Measurements from ENCODE around the gene FHIT. TPM values are rescaled to one million over a fixed set of nuclear protein-coding genes. Genes with fewer than 3 reads are reported as not detected.

The FHIT gene
- total RNA-seq, 1 donor, result 16.9 TPM

DNA sequence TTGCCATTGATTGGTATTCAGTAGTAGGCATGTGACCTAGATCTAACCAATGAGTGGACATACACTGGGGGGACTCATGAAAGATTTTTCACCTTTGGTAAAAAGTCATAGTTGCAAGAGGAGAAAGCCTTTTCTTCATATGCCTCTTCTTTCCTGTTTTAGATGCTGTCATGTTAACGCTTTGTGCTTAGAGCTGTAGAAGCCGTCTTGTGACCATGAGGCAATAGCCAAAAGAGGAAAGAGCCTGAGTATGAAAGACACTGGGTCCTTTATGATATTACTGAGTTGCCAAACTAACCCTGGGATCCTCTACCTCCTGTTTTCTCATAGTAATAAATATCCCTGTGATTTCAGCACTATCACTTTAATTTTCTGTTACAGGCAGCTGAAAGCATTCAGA, 396.0 kb downstream of the FHIT start:
- H3K4me3 ChIP-seq (ENCODE audit: low read length), result no peak overlapping the region
- H3K27me3 ChIP-seq (ENCODE audit: insufficient read depth, low read length), result no peaks in the 10 kb centered on the region
- no peaks in the 10 kb centered on the region for H3K9me3 ChIP-seq (ENCODE audit: low read depth, low read length)
- peaks cover 28% of the 10 kb centered on the region for H3K4me1 ChIP-seq (ENCODE audit: insufficient read depth, low read length)

DNA sequence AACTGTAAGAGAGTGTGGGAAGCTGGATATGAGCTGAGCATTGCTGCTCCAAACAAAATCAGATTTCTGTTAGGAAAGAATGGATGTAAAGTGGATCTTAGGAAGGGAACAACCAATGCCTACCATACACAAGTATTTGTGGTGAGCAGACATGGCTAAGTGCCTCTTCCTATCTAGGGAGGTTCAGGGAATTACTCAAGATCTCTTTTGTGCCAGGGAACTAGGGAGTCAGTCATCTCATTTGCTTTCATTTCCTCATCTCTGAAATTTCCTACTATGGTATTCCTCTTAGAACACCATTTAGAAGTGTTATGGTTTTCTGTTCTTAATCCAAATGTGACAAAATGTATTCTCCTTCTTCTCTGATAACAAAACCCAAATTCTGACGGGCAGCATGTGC, 396.5 kb downstream of the FHIT start:
- Histone ChIP-seq H3K4me3 (ENCODE audit: low read length) (no peak overlapping the region), H3K4me1 (ENCODE audit: insufficient read depth, low read length) (peaks cover 28% of the 10 kb centered on the region), H3K9me3 (ENCODE audit: low read depth, low read length) (no peaks in the 10 kb centered on the region), H3K27me3 (ENCODE audit: insufficient read depth, low read length) (no peaks in the 10 kb centered on the region)

DNA sequence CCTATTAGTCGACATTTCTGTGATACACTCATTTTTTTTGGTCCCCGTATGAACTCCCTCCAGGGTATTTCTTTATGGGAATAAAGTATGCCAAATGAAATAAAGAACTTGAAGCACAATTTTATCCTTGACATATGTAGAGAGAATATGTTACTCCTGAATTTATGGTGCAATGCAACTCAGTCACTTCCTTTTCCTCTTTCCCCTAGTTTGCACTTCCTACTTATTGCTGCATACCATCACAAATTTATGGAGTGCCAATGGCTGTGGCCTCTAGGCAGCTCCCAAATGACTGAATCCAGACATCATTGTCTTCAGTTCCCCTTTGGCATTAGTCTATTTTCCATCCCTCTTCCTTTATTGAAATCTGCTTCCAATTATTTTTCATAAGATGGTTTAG, 403.5 kb downstream of the FHIT start:
- no peaks in the 10 kb centered on the region for H3K9me3 ChIP-seq (ENCODE audit: low read depth, low read length)
- H3K4me3 ChIP-seq (ENCODE audit: low read length), result no peak overlapping the region
- no peaks in the 10 kb centered on the region for H3K27me3 ChIP-seq (ENCODE audit: insufficient read depth, low read length)

DNA sequence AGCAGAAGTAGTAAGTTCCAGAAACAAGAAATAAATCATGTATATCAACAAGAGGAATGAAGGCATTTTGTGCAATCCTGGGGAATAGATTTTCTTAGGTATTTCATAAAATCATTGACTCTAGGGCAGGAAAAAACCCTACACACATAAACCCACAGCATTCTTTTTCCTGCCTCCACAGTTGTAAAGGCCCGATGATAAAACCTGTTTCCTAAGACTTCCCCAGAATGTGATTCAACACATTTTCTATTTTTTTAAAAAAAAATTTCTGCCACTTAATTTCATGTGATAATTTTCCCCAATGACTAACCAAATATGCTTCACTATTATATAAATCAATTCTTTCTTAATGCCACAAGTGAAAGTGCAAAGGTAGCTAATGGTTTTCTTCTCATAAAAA, 407.0 kb downstream of the FHIT start:
- Histone ChIP-seq H3K9me3 (ENCODE audit: low read depth, low read length) (no peaks in the 10 kb centered on the region), H3K27me3 (ENCODE audit: insufficient read depth, low read length) (no peaks in the 10 kb centered on the region), H3K4me1 (ENCODE audit: insufficient read depth, low read length) (no peaks in the 10 kb centered on the region), H3K4me3 (ENCODE audit: low read length) (no peak overlapping the region)

More for the DNA sequence above, 403.5 kb downstream of the FHIT start:
- no peaks in the 10 kb centered on the region for H3K4me1 ChIP-seq (ENCODE audit: insufficient read depth, low read length)

- no peaks in the 10 kb centered on the region for H3K27me3 ChIP-seq (ENCODE audit: insufficient read depth, low read length)
- no peak overlapping the region for H3K4me3 ChIP-seq (ENCODE audit: low read length)
- H3K9me3 ChIP-seq (ENCODE audit: low read depth, low read length), result no peaks in the 10 kb centered on the region
- H3K4me1 ChIP-seq (ENCODE audit: insufficient read depth, low read length), result no peaks in the 10 kb centered on the region
Observed at GRCh38 chr3:60841355-60841754, 409.9 kb downstream of the FHIT start.

- no peaks in the 10 kb centered on the region for H3K27me3 ChIP-seq (ENCODE audit: insufficient read depth, low read length)
- no peaks in the 10 kb centered on the region for H3K9me3 ChIP-seq (ENCODE audit: low read depth, low read length)
- H3K4me3 ChIP-seq (ENCODE audit: low read length), result no peak overlapping the region
- no peaks in the 10 kb centered on the region for H3K4me1 ChIP-seq (ENCODE audit: insufficient read depth, low read length)
Observed at GRCh38 chr3:60839246-60839645, 412.0 kb downstream of the FHIT start.

GRCh38 chr3:60835796-60836195, 415.5 kb downstream of the FHIT start:
- no peaks in the 10 kb centered on the region for H3K4me1 ChIP-seq (ENCODE audit: insufficient read depth, low read length)
- H3K27me3 ChIP-seq (ENCODE audit: insufficient read depth, low read length), result no peaks in the 10 kb centered on the region
- H3K9me3 ChIP-seq (ENCODE audit: low read depth, low read length), result no peaks in the 10 kb centered on the region
- H3K4me3 ChIP-seq (ENCODE audit: low read length), result no peak overlapping the region

GRCh38 chr3:60829058-60829457, 422.2 kb downstream of the FHIT start:
- no peaks in the 10 kb centered on the region for H3K27me3 ChIP-seq (ENCODE audit: insufficient read depth, low read length)
- no peak overlapping the region for H3K4me3 ChIP-seq (ENCODE audit: low read length)
- no peaks in the 10 kb centered on the region for H3K4me1 ChIP-seq (ENCODE audit: insufficient read depth, low read length)
- H3K9me3 ChIP-seq (ENCODE audit: low read depth, low read length), result no peaks in the 10 kb centered on the region

DNA sequence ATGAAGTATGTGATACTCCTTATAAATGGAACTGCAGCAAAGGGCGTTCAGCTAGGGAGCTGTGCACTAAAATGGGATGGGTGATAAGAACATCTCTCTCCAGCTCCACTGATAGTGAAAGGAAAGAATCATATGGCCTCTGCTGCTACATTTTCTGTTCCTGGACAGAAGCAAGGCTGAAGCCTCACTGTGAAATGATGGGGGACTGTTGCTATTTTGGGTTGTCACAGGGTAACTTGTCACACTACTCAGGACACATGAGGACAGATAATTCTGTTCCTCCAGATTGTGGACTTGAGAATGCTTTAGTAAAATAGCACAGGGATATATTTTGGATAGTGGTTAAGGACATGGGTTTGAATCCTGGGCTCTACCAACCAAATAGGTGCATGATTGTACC, 423.6 kb downstream of the FHIT start:
- H3K4me1 ChIP-seq (ENCODE audit: insufficient read depth, low read length), result no peaks in the 10 kb centered on the region
- H3K4me3 ChIP-seq (ENCODE audit: low read length), result no peak overlapping the region
- no peaks in the 10 kb centered on the region for H3K9me3 ChIP-seq (ENCODE audit: low read depth, low read length)
- no peaks in the 10 kb centered on the region for H3K27me3 ChIP-seq (ENCODE audit: insufficient read depth, low read length)

- Histone ChIP-seq H3K9me3 (ENCODE audit: low read depth, low read length) (no peaks in the 10 kb centered on the region), H3K27me3 (ENCODE audit: insufficient read depth, low read length) (no peaks in the 10 kb centered on the region), H3K4me1 (ENCODE audit: insufficient read depth, low read length) (no peaks in the 10 kb centered on the region), H3K4me3 (ENCODE audit: low read length) (no peak overlapping the region)
Observed at GRCh38 chr3:60826511-60826910, 424.7 kb downstream of the FHIT start.

GRCh38 chr3:60812502-60812901, 438.8 kb downstream of the FHIT start:
- Histone ChIP-seq H3K9me3 (ENCODE audit: low read depth, low read length) (peaks cover 5% of the 10 kb centered on the region), H3K27me3 (ENCODE audit: insufficient read depth, low read length) (no peaks in the 10 kb centered on the region), H3K4me1 (ENCODE audit: insufficient read depth, low read length) (no peaks in the 10 kb centered on the region), H3K4me3 (ENCODE audit: low read length) (no peak overlapping the region)

DNA sequence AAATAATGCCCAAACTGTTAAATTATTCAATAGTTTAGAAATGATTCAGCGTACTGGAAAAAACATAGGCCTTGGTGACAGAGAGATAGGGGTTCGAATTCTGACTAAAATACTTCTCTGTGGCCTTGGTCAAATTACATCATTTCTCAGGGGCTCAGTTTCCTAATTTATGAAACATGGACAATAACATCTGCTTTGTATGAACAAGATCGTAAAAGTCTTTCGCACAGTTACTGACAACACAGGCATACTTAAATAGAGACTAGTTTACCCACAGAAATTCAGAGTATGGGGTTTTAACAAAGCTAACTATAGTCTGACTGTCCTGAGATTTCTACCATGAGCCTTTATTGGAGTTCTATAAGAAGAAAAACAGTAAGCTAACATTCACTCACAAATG, 440.4 kb downstream of the FHIT start:
- no peak overlapping the region for H3K4me3 ChIP-seq (ENCODE audit: low read length)
- no peaks in the 10 kb centered on the region for H3K27me3 ChIP-seq (ENCODE audit: insufficient read depth, low read length)
- no peaks in the 10 kb centered on the region for H3K9me3 ChIP-seq (ENCODE audit: low read depth, low read length)
- no peaks in the 10 kb centered on the region for H3K4me1 ChIP-seq (ENCODE audit: insufficient read depth, low read length)

GRCh38 chr3:60809857-60810610, 441.2 kb downstream of the FHIT start:
- Histone ChIP-seq H3K27me3 (ENCODE audit: insufficient read depth, low read length) (no peaks in the 10 kb centered on the region), H3K9me3 (ENCODE audit: low read depth, low read length) (no peaks in the 10 kb centered on the region), H3K4me1 (ENCODE audit: insufficient read depth, low read length) (no peaks in the 10 kb centered on the region), H3K4me3 (ENCODE audit: low read length) (no peak overlapping the region)

DNA sequence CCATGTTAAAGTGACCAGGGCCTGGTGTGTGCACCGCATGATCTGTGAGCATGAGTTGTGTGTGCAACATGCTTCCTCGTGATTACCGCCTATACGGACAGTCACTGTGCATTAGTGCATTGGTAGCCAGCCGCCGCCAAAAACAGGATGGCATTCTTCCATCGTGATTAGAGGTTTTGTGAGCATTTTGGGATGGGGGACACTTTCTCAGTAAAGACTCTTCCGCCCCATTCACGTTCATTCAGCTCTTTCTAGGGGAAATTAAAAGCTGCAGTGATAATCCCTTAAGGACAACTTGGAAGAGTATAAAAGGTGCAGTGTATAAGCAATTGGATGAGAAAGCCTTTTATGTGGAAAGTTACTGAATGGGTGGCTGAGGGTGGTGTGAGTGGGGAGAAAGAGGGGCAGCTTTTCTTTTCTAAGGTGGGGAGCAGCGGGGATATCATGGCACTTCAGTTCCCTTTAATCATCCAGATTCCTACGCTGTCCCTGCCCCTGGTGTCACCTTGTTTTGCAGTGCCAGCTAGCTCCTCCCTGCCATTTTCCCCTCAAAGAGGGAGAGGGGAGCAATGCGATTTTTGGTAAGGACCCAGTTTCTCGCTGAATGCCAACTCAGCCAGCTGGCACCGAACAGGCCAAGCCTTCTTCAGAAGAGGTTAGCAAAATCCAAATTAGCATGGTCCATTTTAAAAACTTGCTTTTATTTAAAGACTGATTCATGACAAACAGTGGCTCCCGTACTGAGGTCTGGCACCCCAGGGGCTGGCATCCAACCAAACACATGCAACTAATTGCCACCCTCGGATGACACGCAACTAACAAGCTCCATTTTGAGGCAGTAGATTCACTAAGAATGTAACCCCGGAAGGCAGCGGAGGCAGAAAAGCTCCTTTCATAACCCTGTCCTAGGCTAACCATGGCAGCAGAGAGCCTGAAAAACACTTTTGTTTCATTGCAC, 447.8 kb downstream of the FHIT start:
- no peaks in the 10 kb centered on the region for H3K4me1 ChIP-seq (ENCODE audit: insufficient read depth, low read length)
- H3K9me3 ChIP-seq (ENCODE audit: low read depth, low read length), result no peaks in the 10 kb centered on the region
- H3K4me3 ChIP-seq (ENCODE audit: low read length), result no peak overlapping the region
- H3K27me3 ChIP-seq (ENCODE audit: insufficient read depth, low read length), result no peaks in the 10 kb centered on the region

DNA sequence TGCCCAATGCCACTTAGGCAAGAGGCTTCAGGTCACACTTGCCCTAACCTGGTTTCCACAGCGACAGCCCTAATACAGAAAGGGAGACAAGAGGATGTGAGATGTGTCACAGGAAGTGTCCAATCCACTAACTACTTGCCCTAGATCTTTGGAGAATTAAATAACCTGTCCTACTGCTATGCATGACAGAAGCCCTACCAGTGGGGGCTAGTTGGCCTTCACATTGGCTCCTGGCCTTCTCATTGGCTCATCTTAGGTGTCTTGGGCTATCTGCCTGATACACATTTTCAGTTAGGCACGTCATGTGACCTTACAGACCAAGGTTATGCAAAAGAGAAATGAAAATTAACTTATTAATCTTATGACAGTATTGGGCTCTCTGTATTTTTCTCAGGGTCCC, 449.9 kb downstream of the FHIT start:
- no peaks in the 10 kb centered on the region for H3K4me1 ChIP-seq (ENCODE audit: insufficient read depth, low read length)
- no peak overlapping the region for H3K4me3 ChIP-seq (ENCODE audit: low read length)
- H3K9me3 ChIP-seq (ENCODE audit: low read depth, low read length), result no peaks in the 10 kb centered on the region
- H3K27me3 ChIP-seq (ENCODE audit: insufficient read depth, low read length), result no peaks in the 10 kb centered on the region

Data from mononuclear cell (primary cell).